ENCODE results near the gene CNGA3. TPM values are rescaled to one million over a fixed set of nuclear protein-coding genes. Genes with fewer than 3 reads are reported as not detected.

The CNGA3 gene
- total and polyA plus RNA-seq, 2 of the 8 experiments (the other 6 are each of a cell fraction or from before 2014, with no cell fraction given) = 0.02 TPM; not detected in 1

DNA sequence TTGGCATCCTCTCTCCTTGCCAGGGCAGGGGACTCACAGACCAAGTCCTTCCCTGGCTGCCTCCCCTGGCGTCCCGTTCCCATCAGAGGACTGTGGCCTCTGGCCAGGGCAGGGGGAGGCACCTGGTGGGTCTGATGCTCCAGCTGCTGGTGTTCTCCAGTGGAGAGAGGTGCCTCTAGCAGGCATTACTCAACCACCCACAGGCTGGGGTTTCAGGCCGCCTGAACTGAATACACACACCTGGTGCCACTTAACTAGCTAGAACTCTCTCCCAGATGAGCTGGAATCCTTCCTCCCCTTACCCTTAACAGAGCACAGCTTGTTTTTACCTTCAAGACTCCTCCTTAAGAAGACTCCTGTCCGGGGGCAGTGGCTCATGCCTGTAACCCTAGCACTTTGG is 37.7 kb upstream of the CNGA3 start (continued):
- TF ChIP-seq, protein P1, sequence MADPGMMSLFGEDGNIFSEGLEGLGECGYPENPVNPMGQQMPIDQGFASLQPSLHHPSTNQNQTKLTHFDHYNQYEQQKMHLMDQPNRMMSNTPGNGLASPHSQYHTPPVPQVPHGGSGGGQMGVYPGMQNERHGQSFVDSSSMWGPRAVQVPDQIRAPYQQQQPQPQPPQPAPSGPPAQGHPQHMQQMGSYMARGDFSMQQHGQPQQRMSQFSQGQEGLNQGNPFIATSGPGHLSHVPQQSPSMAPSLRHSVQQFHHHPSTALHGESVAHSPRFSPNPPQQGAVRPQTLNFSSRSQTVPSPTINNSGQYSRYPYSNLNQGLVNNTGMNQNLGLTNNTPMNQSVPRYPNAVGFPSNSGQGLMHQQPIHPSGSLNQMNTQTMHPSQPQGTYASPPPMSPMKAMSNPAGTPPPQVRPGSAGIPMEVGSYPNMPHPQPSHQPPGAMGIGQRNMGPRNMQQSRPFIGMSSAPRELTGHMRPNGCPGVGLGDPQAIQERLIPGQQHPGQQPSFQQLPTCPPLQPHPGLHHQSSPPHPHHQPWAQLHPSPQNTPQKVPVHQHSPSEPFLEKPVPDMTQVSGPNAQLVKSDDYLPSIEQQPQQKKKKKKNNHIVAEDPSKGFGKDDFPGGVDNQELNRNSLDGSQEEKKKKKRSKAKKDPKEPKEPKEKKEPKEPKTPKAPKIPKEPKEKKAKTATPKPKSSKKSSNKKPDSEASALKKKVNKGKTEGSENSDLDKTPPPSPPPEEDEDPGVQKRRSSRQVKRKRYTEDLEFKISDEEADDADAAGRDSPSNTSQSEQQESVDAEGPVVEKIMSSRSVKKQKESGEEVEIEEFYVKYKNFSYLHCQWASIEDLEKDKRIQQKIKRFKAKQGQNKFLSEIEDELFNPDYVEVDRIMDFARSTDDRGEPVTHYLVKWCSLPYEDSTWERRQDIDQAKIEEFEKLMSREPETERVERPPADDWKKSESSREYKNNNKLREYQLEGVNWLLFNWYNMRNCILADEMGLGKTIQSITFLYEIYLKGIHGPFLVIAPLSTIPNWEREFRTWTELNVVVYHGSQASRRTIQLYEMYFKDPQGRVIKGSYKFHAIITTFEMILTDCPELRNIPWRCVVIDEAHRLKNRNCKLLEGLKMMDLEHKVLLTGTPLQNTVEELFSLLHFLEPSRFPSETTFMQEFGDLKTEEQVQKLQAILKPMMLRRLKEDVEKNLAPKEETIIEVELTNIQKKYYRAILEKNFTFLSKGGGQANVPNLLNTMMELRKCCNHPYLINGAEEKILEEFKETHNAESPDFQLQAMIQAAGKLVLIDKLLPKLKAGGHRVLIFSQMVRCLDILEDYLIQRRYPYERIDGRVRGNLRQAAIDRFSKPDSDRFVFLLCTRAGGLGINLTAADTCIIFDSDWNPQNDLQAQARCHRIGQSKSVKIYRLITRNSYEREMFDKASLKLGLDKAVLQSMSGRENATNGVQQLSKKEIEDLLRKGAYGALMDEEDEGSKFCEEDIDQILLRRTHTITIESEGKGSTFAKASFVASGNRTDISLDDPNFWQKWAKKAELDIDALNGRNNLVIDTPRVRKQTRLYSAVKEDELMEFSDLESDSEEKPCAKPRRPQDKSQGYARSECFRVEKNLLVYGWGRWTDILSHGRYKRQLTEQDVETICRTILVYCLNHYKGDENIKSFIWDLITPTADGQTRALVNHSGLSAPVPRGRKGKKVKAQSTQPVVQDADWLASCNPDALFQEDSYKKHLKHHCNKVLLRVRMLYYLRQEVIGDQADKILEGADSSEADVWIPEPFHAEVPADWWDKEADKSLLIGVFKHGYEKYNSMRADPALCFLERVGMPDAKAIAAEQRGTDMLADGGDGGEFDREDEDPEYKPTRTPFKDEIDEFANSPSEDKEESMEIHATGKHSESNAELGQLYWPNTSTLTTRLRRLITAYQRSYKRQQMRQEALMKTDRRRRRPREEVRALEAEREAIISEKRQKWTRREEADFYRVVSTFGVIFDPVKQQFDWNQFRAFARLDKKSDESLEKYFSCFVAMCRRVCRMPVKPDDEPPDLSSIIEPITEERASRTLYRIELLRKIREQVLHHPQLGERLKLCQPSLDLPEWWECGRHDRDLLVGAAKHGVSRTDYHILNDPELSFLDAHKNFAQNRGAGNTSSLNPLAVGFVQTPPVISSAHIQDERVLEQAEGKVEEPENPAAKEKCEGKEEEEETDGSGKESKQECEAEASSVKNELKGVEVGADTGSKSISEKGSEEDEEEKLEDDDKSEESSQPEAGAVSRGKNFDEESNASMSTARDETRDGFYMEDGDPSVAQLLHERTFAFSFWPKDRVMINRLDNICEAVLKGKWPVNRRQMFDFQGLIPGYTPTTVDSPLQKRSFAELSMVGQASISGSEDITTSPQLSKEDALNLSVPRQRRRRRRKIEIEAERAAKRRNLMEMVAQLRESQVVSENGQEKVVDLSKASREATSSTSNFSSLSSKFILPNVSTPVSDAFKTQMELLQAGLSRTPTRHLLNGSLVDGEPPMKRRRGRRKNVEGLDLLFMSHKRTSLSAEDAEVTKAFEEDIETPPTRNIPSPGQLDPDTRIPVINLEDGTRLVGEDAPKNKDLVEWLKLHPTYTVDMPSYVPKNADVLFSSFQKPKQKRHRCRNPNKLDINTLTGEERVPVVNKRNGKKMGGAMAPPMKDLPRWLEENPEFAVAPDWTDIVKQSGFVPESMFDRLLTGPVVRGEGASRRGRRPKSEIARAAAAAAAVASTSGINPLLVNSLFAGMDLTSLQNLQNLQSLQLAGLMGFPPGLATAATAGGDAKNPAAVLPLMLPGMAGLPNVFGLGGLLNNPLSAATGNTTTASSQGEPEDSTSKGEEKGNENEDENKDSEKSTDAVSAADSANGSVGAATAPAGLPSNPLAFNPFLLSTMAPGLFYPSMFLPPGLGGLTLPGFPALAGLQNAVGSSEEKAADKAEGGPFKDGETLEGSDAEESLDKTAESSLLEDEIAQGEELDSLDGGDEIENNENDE (IDR thresholded peaks at IDR 0.05; ENCODE audit: insufficient replicate concordance, low read length) = no peak
- no peak for TF ChIP-seq SP4 (IDR thresholded peaks at IDR 0.05; ENCODE audit: low read length)
- TF ChIP-seq, protein P2, sequence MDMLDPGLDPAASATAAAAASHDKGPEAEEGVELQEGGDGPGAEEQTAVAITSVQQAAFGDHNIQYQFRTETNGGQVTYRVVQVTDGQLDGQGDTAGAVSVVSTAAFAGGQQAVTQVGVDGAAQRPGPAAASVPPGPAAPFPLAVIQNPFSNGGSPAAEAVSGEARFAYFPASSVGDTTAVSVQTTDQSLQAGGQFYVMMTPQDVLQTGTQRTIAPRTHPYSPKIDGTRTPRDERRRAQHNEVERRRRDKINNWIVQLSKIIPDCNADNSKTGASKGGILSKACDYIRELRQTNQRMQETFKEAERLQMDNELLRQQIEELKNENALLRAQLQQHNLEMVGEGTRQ (IDR thresholded peaks at IDR 0.05; ENCODE audit: low read length) = no peak
- TF ChIP-seq BCL11A (IDR thresholded peaks at IDR 0.05; ENCODE audit: low read depth in 2 of 2, low read length in 2 of 2) = no peak
- TF ChIP-seq, protein P3, sequence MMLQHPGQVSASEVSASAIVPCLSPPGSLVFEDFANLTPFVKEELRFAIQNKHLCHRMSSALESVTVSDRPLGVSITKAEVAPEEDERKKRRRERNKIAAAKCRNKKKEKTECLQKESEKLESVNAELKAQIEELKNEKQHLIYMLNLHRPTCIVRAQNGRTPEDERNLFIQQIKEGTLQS (IDR thresholded peaks at IDR 0.05; ENCODE audit: insufficient read depth, low read depth, low read length) = no peak
- TF ChIP-seq TAF1 (IDR thresholded peaks at IDR 0.05; ENCODE audit: low read depth, low read length) = no peak
- TF ChIP-seq TCF12 (IDR thresholded peaks at IDR 0.05; ENCODE audit: low read depth, low read length) = no peak
- no peak for TF ChIP-seq MAFK (IDR thresholded peaks at IDR 0.05; ENCODE audit: low read depth, low read length)
- TF ChIP-seq YY1 (IDR thresholded peaks at IDR 0.05; ENCODE audit: low read depth, low read length) = no peak
- no peak for TF ChIP-seq EGR1 (IDR thresholded peaks at IDR 0.05; ENCODE audit: borderline replicate concordance, low read depth, low read length)
- TF ChIP-seq HDAC2 (IDR thresholded peaks at IDR 0.05; ENCODE audit: borderline replicate concordance in 1 of 2, low read depth in 2 of 2, low read length in 2 of 2) = no peak
